Mammary epithelial cell (primary cell): Measurements from ENCODE around the gene HLA-DQB1.
"Not testable (repeated sequence)": the region's sequence is repeated elsewhere in the genome, so short reads cannot be mapped to it uniquely, and the experiment has no call there.

Experiments
- EZH2 ChIP-seq: IDR thresholded peaks from 2 replicates; pipeline ENCODE4 v1.6.1; 2012; ENCODE audit warnings: low read length, inconsistent platforms, borderline replicate concordance
- TF ChIP-seq, protein P1 (sequence below), 2 donors: IDR thresholded peaks in 1 of 2; conservative IDR thresholded peaks in 1 of 2; 2 replicates each; pipeline ENCODE4 v1.5.1; 2011 to 2012; ENCODE audit warnings: inconsistent platforms in 2 of 2, low read length in 2 of 2, mild to moderate bottlenecking in 2 of 2, control low read depth in 1 of 2, low read depth in 1 of 2; ENCODE audit not compliant: insufficient read depth in 1 of 2; ENCODE audit errors: extremely low read depth in 1 of 2

DNA sequence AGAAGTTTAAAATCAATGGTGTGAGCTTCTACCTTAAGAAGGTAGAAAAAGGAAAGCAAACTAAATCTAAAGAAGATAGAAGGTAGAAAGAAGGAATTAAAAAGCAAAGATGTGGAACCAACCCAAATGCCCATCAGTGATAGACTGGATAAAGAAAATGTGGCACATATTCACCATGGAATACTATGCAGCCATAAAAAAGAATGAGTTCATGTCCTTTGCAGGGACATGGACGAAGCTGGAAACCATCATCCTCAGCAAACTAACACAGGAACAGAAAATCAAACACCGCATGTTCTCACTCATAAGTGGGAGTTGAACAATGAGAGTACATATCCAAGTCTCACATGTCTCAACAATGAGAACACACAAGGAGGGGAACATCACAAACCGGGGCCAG, 38.7 kb upstream of the HLA-DQB1 start:
- TF ChIP-seq, protein P1, sequence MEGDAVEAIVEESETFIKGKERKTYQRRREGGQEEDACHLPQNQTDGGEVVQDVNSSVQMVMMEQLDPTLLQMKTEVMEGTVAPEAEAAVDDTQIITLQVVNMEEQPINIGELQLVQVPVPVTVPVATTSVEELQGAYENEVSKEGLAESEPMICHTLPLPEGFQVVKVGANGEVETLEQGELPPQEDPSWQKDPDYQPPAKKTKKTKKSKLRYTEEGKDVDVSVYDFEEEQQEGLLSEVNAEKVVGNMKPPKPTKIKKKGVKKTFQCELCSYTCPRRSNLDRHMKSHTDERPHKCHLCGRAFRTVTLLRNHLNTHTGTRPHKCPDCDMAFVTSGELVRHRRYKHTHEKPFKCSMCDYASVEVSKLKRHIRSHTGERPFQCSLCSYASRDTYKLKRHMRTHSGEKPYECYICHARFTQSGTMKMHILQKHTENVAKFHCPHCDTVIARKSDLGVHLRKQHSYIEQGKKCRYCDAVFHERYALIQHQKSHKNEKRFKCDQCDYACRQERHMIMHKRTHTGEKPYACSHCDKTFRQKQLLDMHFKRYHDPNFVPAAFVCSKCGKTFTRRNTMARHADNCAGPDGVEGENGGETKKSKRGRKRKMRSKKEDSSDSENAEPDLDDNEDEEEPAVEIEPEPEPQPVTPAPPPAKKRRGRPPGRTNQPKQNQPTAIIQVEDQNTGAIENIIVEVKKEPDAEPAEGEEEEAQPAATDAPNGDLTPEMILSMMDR (conservative IDR thresholded peaks at IDR 0.05 in 1 of 2, IDR thresholded peaks at IDR 0.05 in 1 of 2; ENCODE audit: extremely low read depth in 1 of 2, insufficient read depth in 1 of 2, low read depth in 1 of 2, low read length in 2 of 2), result not testable (repeated sequence)
- not testable (repeated sequence) for TF ChIP-seq EZH2
